ENCODE data around the gene CLCF1.

Gene CLCF1

DNA sequence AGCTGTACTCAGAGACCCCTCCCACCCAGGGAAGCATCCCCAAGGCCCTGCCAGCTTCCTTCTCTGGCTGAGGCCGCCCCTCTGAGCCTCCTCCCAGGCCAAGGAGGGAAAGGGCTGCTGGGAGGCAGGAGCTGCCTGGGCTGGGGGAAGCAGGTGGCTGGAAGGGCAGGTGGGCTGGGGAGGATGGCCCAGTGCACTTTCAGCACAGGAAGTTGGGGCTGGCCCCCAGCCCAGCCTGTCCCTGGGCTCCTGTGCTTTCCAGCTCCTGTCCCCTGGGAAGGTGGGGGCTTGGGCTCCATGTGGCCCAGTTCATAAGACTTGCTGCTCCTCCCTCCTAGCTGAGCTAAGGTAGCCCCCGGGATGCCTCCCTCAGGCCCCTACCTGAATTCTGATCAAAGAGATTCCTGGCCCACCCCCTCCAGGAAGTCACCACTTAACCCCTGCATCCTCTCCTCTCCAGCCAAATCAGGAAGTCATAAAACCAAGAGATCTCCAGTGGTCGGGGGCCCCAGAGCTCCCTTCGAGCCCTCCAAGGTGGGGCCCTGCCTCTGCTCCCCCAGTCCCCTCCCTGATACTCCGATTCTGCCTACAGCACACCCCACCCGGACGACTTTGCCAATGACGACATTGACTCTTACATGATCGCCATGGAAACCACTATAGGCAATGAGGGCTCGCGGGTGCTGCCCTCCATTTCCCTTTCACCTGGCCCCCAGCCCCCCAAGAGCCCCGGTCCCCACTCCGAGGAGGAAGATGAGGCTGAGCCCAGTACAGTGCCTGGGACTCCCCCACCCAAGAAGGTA lies 23.4 kb upstream of the CLCF1 start:
- H3K36me3 Mint-ChIP-seq (ENCODE audit: insufficient read depth), result peaks cover 30% of the 10 kb centered on the region
- DNase-seq (ENCODE audit: low spot score in 2 of 2) (no peak), ATAC-seq (replicated peaks; ENCODE audit: extremely low read depth, poor library complexity, severe bottlenecking) (no peak)
- peak overlapping the region; percentile 57 for H3K4me3 Mint-ChIP-seq
- H3K9me3 Mint-ChIP-seq, result no peaks in the 10 kb centered on the region
- H3K27ac Mint-ChIP-seq (ENCODE audit: low read depth), result peak overlapping the region; percentile 84
- peaks cover 48% of the 10 kb centered on the region for H3K4me1 Mint-ChIP-seq
- H3K27me3 Mint-ChIP-seq, result no peaks in the 10 kb centered on the region

DNA sequence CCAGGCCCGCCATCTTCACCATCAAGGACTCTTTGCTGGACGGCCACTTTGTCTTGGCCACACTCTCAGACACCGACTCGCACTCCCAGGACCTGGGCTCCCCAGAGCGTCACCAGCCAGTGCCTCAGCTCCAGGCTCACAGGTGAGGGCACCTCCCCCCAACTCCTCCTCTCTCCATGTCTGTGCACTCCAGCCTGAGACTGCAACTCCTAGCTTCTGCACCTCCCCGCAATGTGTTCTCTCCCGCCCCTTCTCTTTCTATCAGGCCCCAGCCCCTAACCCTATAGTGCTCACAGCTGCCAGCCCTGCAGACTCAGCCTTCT lies 22.8 kb upstream of the CLCF1 start:
- peaks cover 33% of the 10 kb centered on the region for H3K36me3 Mint-ChIP-seq (ENCODE audit: insufficient read depth)
- DNase-seq (ENCODE audit: low spot score in 2 of 2), result no peak
- no peak for ATAC-seq (replicated peaks; ENCODE audit: extremely low read depth, poor library complexity, severe bottlenecking)
- H3K4me1 Mint-ChIP-seq, result peaks cover 52% of the 10 kb centered on the region
- no peak overlapping the region for H3K27ac Mint-ChIP-seq (ENCODE audit: low read depth)
- no peaks in the 10 kb centered on the region for H3K9me3 Mint-ChIP-seq
- H3K27me3 Mint-ChIP-seq, result no peaks in the 10 kb centered on the region
- H3K4me3 Mint-ChIP-seq, result no peak overlapping the region

DNA sequence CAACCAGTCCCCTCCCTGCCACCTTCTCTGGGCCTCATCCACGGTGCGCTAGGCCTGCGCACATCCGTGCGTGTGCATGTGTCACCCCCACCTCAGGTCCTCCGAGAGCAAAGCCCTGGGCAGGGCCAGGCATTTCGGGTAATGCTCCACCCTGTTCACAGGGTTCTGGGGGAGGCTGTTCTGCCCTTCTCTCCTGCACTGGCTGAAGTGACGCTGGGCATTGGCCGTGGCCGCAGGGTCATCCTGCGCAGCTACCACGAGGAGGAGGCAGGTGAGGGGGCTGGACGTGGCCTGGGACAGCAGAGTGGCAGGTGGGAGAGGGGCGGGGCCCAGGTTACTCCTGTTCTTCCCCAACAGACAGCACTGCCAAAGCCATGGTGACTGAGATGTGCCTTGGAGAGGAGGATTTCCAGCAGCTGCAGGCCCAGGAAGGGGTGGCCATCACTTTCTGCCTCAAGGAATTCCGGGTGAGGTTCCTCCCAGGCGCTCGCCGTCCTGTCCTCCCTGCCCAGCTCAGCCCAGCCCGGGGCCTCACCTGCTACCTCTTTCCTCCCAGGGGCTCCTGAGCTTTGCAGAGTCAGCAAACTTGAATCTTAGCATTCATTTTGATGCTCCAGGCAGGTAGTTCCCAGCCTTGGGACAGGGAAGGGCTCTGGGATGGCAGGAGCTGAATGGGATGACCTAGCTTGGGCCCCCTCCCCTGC lies 22.3 kb upstream of the CLCF1 start:
- ATAC-seq (replicated peaks; ENCODE audit: extremely low read depth, poor library complexity, severe bottlenecking) (no peak), DNase-seq (ENCODE audit: low spot score in 2 of 2) (no peak)
- Mint-ChIP-seq H3K4me1 (peaks cover 54% of the 10 kb centered on the region), H3K27me3 (no peaks in the 10 kb centered on the region), H3K4me3 (no peak overlapping the region), H3K9me3 (no peaks in the 10 kb centered on the region), H3K36me3 (ENCODE audit: insufficient read depth) (peaks cover 34% of the 10 kb centered on the region), H3K27ac (ENCODE audit: low read depth) (no peak overlapping the region)

DNA sequence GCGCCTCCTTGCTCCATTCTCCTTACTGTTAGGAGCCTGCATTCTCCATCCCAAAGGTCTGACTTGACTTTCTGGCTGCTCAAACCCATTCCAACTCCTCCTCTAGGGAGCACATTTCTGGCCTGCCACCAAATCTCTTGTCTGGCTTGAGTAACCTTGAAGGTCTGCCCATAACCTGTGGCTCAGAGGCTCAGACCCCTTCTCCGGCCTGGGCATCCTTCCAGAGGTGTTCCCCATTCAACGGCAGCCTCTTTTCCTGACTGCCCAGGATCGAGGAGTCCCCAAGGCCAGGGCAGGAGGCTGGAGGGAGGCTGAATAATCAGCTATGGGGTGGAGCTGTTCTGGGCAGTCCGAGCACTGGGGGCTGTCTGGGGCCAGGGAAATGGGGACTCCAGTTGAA lies 20.6 kb upstream of the CLCF1 start:
- Mint-ChIP-seq H3K4me3 (peak overlapping the region; percentile 85), H3K4me1 (peaks cover 60% of the 10 kb centered on the region), H3K9me3 (no peaks in the 10 kb centered on the region), H3K36me3 (ENCODE audit: insufficient read depth) (peaks cover 26% of the 10 kb centered on the region), H3K27ac (ENCODE audit: low read depth) (peak overlapping the region; percentile 12), H3K27me3 (no peaks in the 10 kb centered on the region)
- DNase-seq (ENCODE audit: low spot score in 2 of 2) (no peak), ATAC-seq (replicated peaks; ENCODE audit: extremely low read depth, poor library complexity, severe bottlenecking) (no peak)

DNA sequence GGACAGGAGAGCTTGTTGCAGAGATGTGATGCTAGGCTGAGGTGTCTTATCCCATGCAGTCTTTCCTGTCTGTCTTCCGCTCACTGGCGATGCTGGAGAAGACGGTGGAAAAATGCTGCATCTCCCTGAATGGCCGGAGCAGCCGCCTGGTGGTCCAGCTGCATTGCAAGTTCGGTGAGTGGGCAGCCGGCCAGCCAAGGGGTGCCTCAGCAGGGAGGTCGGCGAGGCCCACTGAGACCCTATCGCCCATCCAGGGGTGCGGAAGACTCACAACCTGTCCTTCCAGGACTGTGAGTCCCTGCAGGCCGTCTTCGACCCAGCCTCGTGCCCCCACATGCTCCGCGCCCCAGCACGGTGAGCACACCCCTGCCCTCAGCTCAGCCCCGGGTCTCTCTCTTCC lies 20.0 kb upstream of the CLCF1 start:
- Mint-ChIP-seq H3K9me3 (no peaks in the 10 kb centered on the region), H3K27ac (ENCODE audit: low read depth) (peak overlapping the region; percentile 12), H3K27me3 (no peaks in the 10 kb centered on the region), H3K4me3 (peak overlapping the region; percentile 85), H3K4me1 (peaks cover 62% of the 10 kb centered on the region), H3K36me3 (ENCODE audit: insufficient read depth) (peaks cover 22% of the 10 kb centered on the region)
- ATAC-seq (replicated peaks; ENCODE audit: extremely low read depth, poor library complexity, severe bottlenecking) (no peak), DNase-seq (ENCODE audit: low spot score in 2 of 2) (no peak)

DNA sequence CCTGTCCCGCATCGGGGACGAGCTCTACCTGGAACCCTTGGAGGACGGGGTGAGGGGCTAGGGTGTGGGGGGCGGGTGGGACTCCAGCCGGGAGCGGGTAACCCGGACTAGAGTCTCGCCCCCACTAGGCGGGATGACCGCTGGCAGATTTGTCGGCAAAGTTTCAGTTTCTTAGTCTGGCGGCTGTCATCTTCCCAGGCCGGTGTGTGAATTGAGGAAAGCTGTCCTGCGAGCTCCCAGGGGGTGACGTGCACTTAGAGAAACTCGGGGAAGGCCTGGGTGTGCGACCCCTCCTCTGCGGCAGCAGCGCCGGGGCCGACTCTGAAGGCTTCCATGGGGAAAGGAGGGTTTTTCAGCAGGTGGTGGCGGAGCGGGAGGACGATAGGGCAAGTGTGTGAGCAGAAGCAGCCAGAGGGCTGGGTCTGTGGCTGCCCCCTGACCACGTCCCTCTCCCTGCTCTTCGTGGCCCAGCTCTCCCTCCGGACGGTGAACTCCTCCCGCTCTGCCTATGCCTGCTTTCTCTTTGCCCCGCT lies 18.9 kb upstream of the CLCF1 start:
- Mint-ChIP-seq H3K9me3 (no peaks in the 10 kb centered on the region), H3K27me3 (no peaks in the 10 kb centered on the region), H3K4me1 (peaks cover 56% of the 10 kb centered on the region), H3K27ac (ENCODE audit: low read depth) (peak overlapping the region; percentile 69), H3K36me3 (ENCODE audit: insufficient read depth) (peaks cover 14% of the 10 kb centered on the region), H3K4me3 (peak overlapping the region; percentile 85)
- ATAC-seq (replicated peaks; ENCODE audit: extremely low read depth, poor library complexity, severe bottlenecking) (peak; percentile 11), DNase-seq (ENCODE audit: low spot score in 2 of 2) (no peak)

DNA sequence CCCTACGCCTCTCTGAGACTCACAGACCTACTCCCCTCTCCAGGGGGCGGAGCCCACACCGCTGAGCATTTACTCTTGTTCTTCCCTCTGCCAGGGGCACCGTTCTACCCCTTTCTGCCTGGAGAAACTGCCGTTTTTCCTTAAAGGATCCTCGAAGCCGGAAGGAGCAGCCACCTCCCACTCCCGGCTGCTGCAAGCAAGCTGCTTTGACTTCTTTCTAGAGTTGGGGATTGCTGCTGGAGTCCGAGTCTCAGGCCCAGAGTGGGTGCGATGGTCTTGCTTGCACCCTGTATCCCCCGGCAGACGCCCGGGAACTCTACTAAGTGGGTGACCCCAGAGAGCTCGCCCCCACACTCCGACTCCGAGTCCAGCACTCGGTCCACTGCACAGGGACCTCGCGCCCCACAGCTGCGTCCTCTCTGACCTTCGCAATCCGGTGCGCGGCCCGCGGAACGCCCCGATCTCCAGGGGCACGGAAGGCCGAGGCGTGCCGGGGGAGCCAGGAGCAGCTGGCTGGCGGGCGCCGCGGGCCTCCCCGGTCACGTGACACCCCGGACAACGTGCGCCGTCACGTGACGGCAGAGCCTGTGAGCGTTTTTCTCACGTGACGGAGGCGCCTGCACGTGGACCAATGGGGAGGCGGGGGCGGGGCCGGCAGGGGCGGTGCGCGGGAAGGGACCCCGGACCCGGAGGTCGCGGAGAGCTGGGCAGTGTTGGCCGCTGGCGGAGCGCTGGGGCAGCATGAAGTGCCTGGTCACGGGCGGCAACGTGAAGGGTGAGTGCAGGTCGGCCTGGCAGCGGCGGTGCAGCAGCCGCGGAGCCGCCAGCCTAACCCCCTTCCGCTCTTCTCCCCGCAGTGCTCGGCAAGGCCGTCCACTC lies 18.1 kb upstream of the CLCF1 start, which contains the start of gene RAD9A:
RAD9A (plus strand) TSS at position 683 of the 879 bp plus-strand sequence; CDS start at position 742, 59 bp downstream.
- H3K27ac Mint-ChIP-seq (ENCODE audit: low read depth), result peak within 1 kb of the TSS; percentile 69
- H3K4me3 Mint-ChIP-seq, result peak within 1 kb of the TSS; percentile 85
- peaks cover 11% of the 10 kb centered on the region for H3K36me3 Mint-ChIP-seq (ENCODE audit: insufficient read depth)
- ATAC-seq (replicated peaks; ENCODE audit: extremely low read depth, poor library complexity, severe bottlenecking) (peak; percentile 80), DNase-seq (ENCODE audit: low spot score in 2 of 2) (peak; percentile 72 to 84)
- no peaks in the 10 kb centered on the region for H3K9me3 Mint-ChIP-seq
- peaks cover 50% of the 10 kb centered on the region for H3K4me1 Mint-ChIP-seq
- H3K27me3 Mint-ChIP-seq, result no peaks in the 10 kb centered on the region

DNA sequence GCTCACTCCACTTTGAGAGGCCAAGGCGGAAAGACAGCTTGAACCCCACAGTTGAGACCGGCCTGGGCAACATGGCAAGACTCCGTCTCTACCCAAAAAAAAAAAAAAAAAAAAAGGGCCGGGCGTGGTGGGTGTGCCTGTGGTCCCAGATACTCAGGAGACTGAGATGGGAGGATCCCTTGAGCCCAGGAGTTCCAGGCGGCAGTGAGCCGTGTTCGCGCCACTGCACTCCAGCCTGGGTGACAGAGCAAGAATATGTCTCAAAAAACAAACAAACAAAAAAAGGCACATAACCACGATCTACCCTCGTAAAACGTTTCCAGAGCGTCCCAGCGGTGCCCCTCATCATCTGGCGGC lies 17.5 kb upstream of the CLCF1 start:
- H3K9me3 Mint-ChIP-seq, result no peaks in the 10 kb centered on the region
- ATAC-seq (replicated peaks; ENCODE audit: extremely low read depth, poor library complexity, severe bottlenecking) (no peak), DNase-seq (ENCODE audit: low spot score in 2 of 2) (no peak)
- no peak overlapping the region for H3K27ac Mint-ChIP-seq (ENCODE audit: low read depth)
- no peaks in the 10 kb centered on the region for H3K27me3 Mint-ChIP-seq
- H3K4me3 Mint-ChIP-seq, result peak overlapping the region; percentile 85
- H3K4me1 Mint-ChIP-seq, result peaks cover 44% of the 10 kb centered on the region
- H3K36me3 Mint-ChIP-seq (ENCODE audit: insufficient read depth), result peaks cover 9% of the 10 kb centered on the region

DNA sequence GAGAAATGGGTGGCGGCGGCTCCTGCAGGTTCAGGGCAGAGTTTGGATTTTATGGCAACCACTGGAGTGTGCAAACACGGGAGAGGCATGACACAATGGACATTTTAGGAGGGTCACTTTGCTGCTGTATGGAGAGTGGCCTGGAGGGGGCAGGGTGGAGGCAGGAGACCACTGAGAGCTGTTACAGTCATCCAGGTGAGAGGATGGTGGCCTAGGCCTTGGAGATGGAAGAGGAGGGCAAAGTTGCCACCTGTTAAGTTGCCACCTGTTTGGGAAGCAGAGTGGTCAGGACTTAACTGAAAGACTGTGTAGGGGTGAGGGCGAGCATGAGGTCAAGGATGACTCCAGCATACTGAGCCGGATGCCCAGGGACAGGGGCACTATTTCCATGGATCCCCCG lies 16.1 kb upstream of the CLCF1 start:
- H3K27ac Mint-ChIP-seq (ENCODE audit: low read depth), result peak overlapping the region; percentile 30
- H3K4me3 Mint-ChIP-seq, result peak overlapping the region; percentile 69
- peaks cover 12% of the 10 kb centered on the region for H3K36me3 Mint-ChIP-seq (ENCODE audit: insufficient read depth)
- ATAC-seq (replicated peaks; ENCODE audit: extremely low read depth, poor library complexity, severe bottlenecking) (no peak), DNase-seq (ENCODE audit: low spot score in 2 of 2) (no peak)
- no peaks in the 10 kb centered on the region for H3K9me3 Mint-ChIP-seq
- peaks cover 44% of the 10 kb centered on the region for H3K4me1 Mint-ChIP-seq
- no peaks in the 10 kb centered on the region for H3K27me3 Mint-ChIP-seq

DNA sequence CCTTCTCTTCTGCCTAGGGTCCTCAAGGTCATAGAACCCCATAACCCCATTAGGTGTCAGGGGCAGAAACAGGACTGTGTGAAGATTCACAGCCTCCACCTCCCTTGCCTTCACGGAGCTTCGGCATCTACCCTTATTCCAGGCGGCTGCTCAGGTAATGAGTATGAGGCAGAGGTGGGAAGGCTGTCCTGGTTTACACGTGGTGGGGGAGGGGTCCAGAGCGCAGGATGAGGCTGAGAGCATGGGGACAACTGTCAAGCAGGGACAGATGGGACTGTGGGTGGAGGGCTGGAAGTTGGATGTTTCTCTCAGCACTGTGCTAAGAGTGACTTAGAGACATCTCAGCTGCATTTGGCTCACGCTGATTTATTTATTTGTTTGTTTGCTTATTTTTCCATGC lies 14.1 kb upstream of the CLCF1 start:
- no peak for ATAC-seq (replicated peaks; ENCODE audit: extremely low read depth, poor library complexity, severe bottlenecking)
- Mint-ChIP-seq H3K4me1 (peaks cover 33% of the 10 kb centered on the region), H3K4me3 (no peak overlapping the region), H3K36me3 (ENCODE audit: insufficient read depth) (peaks cover 9% of the 10 kb centered on the region), H3K27ac (ENCODE audit: low read depth) (peak overlapping the region; percentile 49), H3K27me3 (no peaks in the 10 kb centered on the region), H3K9me3 (no peaks in the 10 kb centered on the region)
- DNase-seq (ENCODE audit: low spot score in 2 of 2), result no peak

DNA sequence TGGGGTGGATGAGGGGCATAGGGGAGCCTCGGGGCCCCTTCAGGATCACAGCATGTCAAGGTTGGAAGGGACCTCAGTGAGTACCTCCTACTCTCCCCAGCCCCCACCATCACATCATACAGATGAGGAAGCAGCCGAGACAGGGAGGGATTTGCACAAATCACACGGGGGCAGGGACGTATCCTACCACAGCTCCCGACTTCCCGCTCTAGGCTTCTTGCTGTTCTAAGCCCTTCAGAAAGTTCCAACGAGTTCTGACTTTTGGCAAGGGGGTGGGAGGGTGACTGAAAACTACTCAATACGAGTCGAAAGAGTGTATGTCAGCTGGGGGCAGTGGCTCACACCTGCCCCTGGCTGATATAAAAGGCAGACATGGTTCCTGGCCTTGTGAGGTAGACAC lies 13.7 kb upstream of the CLCF1 start:
- Mint-ChIP-seq H3K36me3 (ENCODE audit: insufficient read depth) (peaks cover 11% of the 10 kb centered on the region), H3K4me3 (no peak overlapping the region), H3K27ac (ENCODE audit: low read depth) (peak overlapping the region; percentile 49), H3K27me3 (no peaks in the 10 kb centered on the region), H3K4me1 (peaks cover 33% of the 10 kb centered on the region), H3K9me3 (no peaks in the 10 kb centered on the region)
- ATAC-seq (replicated peaks; ENCODE audit: extremely low read depth, poor library complexity, severe bottlenecking), result no peak
- DNase-seq (ENCODE audit: low spot score in 2 of 2), result no peak

DNA sequence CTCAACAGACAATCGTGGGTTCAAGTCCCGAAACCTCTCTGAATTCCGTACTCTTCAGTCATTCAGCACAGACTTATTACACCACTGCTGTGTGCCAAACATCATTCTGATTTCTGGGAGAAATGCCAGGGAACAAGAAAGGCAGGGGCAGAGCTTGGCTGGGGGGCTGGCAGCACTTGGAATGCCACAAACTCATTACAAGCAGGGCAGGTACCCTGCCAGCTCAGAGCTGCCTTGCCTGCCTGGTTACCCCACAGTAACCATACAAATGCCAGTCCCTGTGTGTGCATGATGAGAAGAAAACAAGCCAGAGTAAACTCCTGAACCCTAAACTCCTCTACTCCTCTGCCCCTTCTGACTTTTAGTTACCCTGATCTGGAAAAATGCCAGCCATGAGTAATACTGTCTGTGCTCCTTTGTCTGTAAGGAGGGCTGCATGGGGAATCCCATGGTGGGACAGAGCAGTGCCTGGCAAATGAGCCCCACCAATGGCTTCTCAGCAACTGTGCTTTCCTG lies 11.5 kb upstream of the CLCF1 start:
- ATAC-seq (replicated peaks; ENCODE audit: extremely low read depth, poor library complexity, severe bottlenecking) (no peak), DNase-seq (ENCODE audit: low spot score in 2 of 2) (no peak)
- H3K27ac Mint-ChIP-seq (ENCODE audit: low read depth), result no peak overlapping the region

More for the DNA sequence above, 11.5 kb upstream of the CLCF1 start:
- no peak overlapping the region for H3K4me3 Mint-ChIP-seq
- H3K9me3 Mint-ChIP-seq, result no peaks in the 10 kb centered on the region
- H3K27me3 Mint-ChIP-seq, result no peaks in the 10 kb centered on the region
- H3K36me3 Mint-ChIP-seq (ENCODE audit: insufficient read depth), result peaks cover 4% of the 10 kb centered on the region
- peaks cover 33% of the 10 kb centered on the region for H3K4me1 Mint-ChIP-seq

Data from central memory CD8-positive, alpha-beta T cell (primary cell).